ENCODE data around the gene DDX4. TPM values are rescaled to one million over a fixed set of nuclear protein-coding genes. Genes with fewer than 3 reads are reported as not detected.

DDX4 gene
- total RNA-seq, 1 donor from 2014 or later: 0.83 TPM

DNA sequence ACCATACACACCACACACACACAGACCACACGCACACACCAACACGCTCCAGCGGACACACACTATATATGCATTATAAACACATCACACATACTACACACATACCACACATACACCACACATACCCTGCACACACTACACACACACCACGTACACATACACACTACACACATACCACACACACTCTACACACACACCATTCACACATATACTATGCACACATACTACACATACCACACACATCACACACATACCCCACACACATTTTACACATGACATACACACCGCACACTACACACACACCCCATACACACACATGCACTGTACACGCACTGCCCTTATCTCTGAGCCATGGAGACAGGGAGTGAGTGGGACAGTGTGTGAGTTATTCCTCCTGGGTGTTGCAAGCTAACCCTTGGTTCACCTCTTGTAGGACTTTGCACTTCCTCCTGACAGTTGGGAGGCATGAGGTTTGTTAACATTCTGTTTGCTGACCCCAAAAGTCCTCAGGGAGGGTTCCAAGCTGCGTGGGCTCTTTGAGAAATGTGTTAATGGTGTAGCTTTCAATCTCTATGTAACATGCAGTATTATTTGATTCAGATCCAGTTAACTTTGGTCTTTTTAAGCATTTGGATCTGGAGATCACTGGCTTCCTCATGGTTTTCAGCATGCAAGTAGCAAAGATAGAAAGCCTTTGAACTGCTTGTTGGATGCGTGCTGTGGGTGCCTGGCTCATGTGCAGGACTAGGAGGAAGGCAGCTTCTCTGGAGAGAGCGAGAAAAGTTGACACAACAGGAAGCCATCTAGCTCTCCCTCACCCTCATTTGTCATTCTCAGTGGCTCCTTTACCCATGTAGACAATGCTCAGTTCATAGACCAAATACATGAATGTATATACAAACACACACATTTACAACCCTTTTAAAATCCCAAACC lies 127.0 kb downstream of the DDX4 start:
- intact Hi-C loops (cut with micrococcal nuclease): no loop called here

DNA sequence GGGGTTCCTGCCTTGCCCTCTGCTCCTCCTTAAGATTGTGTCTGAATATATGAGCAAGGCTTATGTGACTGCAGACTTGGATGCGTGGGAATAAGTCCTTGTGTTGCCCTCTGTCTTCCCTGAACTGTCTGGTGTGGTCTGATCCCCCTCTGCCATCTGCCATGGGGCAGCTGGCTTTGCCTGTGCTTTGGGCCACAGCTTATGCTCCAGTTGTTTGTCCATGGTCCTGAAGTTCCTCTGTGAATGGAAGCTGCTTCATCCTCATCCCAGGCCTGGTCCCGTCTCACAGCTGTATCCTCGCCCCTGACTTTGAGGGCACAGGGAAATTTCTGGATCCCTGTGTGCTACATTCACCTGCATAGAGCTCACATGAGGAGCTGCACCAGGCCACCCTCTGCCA lies 128.0 kb downstream of the DDX4 start:
- intact Hi-C loops (cut with micrococcal nuclease): no loop called here

DNA sequence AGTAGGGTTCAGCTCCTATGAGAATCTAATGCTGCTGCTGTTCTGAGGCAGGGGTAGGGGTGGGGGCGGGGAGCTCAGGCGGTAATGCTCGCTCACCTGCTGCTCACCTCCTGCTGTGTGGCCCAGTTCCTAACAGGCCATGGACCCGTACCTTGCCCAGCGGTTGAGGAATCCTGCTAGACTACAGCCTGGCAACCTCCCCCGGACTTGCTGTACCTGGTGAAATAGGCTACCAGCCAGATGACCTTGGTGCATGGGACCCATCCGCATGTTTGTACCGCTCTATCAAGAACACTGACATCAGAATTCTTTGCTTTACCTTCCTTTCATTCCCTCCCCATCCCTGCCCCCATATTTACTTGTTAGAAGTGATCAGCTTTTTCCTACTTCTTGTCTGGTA lies 128.6 kb downstream of the DDX4 start:
- intact Hi-C loops (cut with micrococcal nuclease): no loop called here

Other genes with a start within 250 kb of the DDX4 start
- gene PLPP1, start 203.1 kb upstream of the DDX4 start, total RNA-seq: 20.2 and 20.8 TPM in 2 replicates
- gene SLC38A9, start 25.7 kb upstream of the DDX4 start, total RNA-seq: 37.1 and 40.6 TPM in 2 replicates
- 2.9 and 3.2 TPM in 2 replicates for gene IL31RA, start 113.3 kb downstream of the DDX4 start, total RNA-seq